CD14-positive monocyte (primary cell): Measurements from ENCODE around the gene MAMDC2. TPM values are rescaled to one million over a fixed set of nuclear protein-coding genes. Genes with fewer than 3 reads are reported as not detected.

Experiments
- DNase-seq, 3 donors: peaks; one replicate each; pipeline ENCODE4 v3.0.0-alpha.2; 2011 to 2022
- H2AFZ ChIP-seq: 2 replicates; pipeline ENCODE4 v1.6.0; 2012; ENCODE audit warnings: mild to moderate bottlenecking, low read depth, low read length, inconsistent platforms; ENCODE audit not compliant: insufficient read depth, poor library complexity, severe bottlenecking
- H3K27ac ChIP-seq, 2 donors: 1 replicate in 1 of 2; 2 replicates in 1 of 2; pipeline ENCODE4 v1.5.1; 2012 to 2013; ENCODE audit warnings: low read length in 2 of 2, control low read depth in 1 of 2, inconsistent platforms in 1 of 2, low read depth in 1 of 2, mild to moderate bottlenecking in 1 of 2
- H3K27me3 ChIP-seq, 2 donors: one replicate each; pipeline versions ENCODE4 v1.6.0 to v1.6.1; 2011 to 2013; ENCODE audit warnings: low read length in 2 of 2; ENCODE audit not compliant: control insufficient read depth in 2 of 2, insufficient read depth in 2 of 2
- H3K36me3 ChIP-seq, 2 donors: replicated peaks in 1 of 2; 1 replicate in 1 of 2; 2 replicates in 1 of 2; pipeline versions ENCODE4 v1.5.1 to v1.6.1; 2012 to 2013; ENCODE audit warnings: low read length in 2 of 2, control low read depth in 1 of 2, inconsistent platforms in 1 of 2, mild to moderate bottlenecking in 1 of 2; ENCODE audit not compliant: insufficient read depth in 2 of 2, control insufficient read depth in 1 of 2
- H3K4me1 ChIP-seq, 2 donors: 1 replicate in 1 of 2; 2 replicates in 1 of 2; pipeline versions ENCODE4 v1.5.1 to v1.6.1; 2012 to 2013; ENCODE audit warnings: low read length in 2 of 2, control low read depth in 1 of 2, inconsistent platforms in 1 of 2, mild to moderate bottlenecking in 1 of 2, moderate library complexity in 1 of 2; ENCODE audit not compliant: insufficient read depth in 2 of 2, control insufficient read depth in 1 of 2
- H3K4me2 ChIP-seq: replicated peaks from 2 replicates; pipeline ENCODE3; 2012; ENCODE audit warnings: low read length, moderate library complexity, mild to moderate bottlenecking; ENCODE audit not compliant: poor library complexity, severe bottlenecking; ENCODE audit errors: extremely low read depth
- H3K4me3 ChIP-seq, 3 experiments: fragments of 200-600 bp in 1 of 3; sonication (generic) in 1 of 3; replicated peaks in 1 of 3; 1 replicate in 2 of 3; 2 replicates in 1 of 3; pipeline ENCODE4 v1.5.1; 2011 to 2013; ENCODE audit warnings: low read length in 3 of 3, mild to moderate bottlenecking in 3 of 3, control low read depth in 2 of 3, low read depth in 2 of 3, inconsistent platforms in 1 of 3, moderate library complexity in 1 of 3
- H3K79me2 ChIP-seq: 2 replicates; pipeline ENCODE4 v1.6.0; 2012; ENCODE audit warnings: mild to moderate bottlenecking, control low read depth, inconsistent platforms, low read length, moderate library complexity; ENCODE audit not compliant: insufficient read depth
- H3K9ac ChIP-seq: 2 replicates; pipeline ENCODE4 v1.6.0; 2017; ENCODE audit warnings: low read length, mild to moderate bottlenecking; ENCODE audit not compliant: insufficient read depth, poor library complexity, severe bottlenecking
- H3K9me3 ChIP-seq, 2 donors: replicated peaks in 1 of 2; 1 replicate in 1 of 2; 2 replicates in 1 of 2; pipeline versions ENCODE4 v1.5.1 to v1.6.1; 2012 to 2013; ENCODE audit warnings: low read length in 2 of 2, control low read depth in 1 of 2; ENCODE audit not compliant: control insufficient read depth in 1 of 2, insufficient read depth in 1 of 2
- H4K20me1 ChIP-seq: 2 replicates; pipeline ENCODE4 v1.6.0; 2012; ENCODE audit warnings: mild to moderate bottlenecking, low read length, control low read depth, moderate library complexity; ENCODE audit not compliant: insufficient read depth
- H3K27ac Mint-ChIP-seq, 7 donors: one replicate each; pipeline ENCODE4 v1.8.0; 2020; ENCODE audit warnings: mild to moderate bottlenecking in 7 of 7, mixed read lengths in 7 of 7, moderate library complexity in 6 of 7, inconsistent platforms in 2 of 7
- H3K27me3 Mint-ChIP-seq, 3 donors: one replicate each; pipeline ENCODE4 v1.8.0; 2021 to 2022; ENCODE audit warnings: low read depth in 3 of 3, mild to moderate bottlenecking in 3 of 3, mixed read lengths in 3 of 3, moderate library complexity in 3 of 3, inconsistent platforms in 1 of 3
- H3K36me3 Mint-ChIP-seq, 2 donors: one replicate each; pipeline ENCODE4 v1.8.0; 2020; ENCODE audit warnings: mixed read lengths in 2 of 2, inconsistent platforms in 1 of 2, mild to moderate bottlenecking in 1 of 2
- H3K4me1 Mint-ChIP-seq: one replicate; pipeline ENCODE4 v1.8.0; 2020; ENCODE audit warnings: mild to moderate bottlenecking, mixed read lengths
- H3K4me3 Mint-ChIP-seq, 2 donors: one replicate each; pipeline ENCODE4 v1.8.0; 2020; ENCODE audit warnings: mild to moderate bottlenecking in 2 of 2, mixed read lengths in 2 of 2, moderate library complexity in 1 of 2
- H3K9me3 Mint-ChIP-seq, 7 donors: one replicate each; pipeline ENCODE4 v1.8.0; 2020 to 2022; ENCODE audit warnings: mixed read lengths in 7 of 7, mild to moderate bottlenecking in 6 of 7, moderate library complexity in 6 of 7, inconsistent platforms in 2 of 7
- WGBS: methylation state at CpG from one replicate; pipeline ENCODE4 v1.1.5; 2013; ENCODE audit warnings: missing lambda C conversion rate; ENCODE audit not compliant: insufficient coverage; 5-methylcytosine and 5-hydroxymethylcytosine counted together
- intact Hi-C, 2 donors: fragments of 100-400 bp; cut with micrococcal nuclease; formaldehyde crosslinking; loops; one replicate each; pipeline versions ENCODE4 v1.15.0 to v1.15.1; 2023
- polyA plus RNA-seq, 3 donors: library from polyadenylated mRNA; depleted of rRNA in 1 of 3; unstranded in 2 of 3; stranded (reverse) in 1 of 3; fragments of 300-500 nt in 2 of 3; fragments of >200 nt in 1 of 3; fragmentation: Illumina TruSeq in 2 of 3; gene quantifications; 1 replicate in 2 of 3; 2 replicates in 1 of 3; pipeline ENCODE4 v1.2.3, GENCODE V29; 2012 to 2021
- TF ChIP-seq, protein P1 (sequence below): fragments of 200-600 bp; IDR thresholded peaks from one replicate; pipeline ENCODE4 v1.8.0; 2022; ENCODE audit warnings: antibody characterized with exemption, mild to moderate bottlenecking

MAMDC2 gene
- polyA plus RNA-seq, 3 donors, result 0.05 to 0.09 TPM; not detected in 1

DNA sequence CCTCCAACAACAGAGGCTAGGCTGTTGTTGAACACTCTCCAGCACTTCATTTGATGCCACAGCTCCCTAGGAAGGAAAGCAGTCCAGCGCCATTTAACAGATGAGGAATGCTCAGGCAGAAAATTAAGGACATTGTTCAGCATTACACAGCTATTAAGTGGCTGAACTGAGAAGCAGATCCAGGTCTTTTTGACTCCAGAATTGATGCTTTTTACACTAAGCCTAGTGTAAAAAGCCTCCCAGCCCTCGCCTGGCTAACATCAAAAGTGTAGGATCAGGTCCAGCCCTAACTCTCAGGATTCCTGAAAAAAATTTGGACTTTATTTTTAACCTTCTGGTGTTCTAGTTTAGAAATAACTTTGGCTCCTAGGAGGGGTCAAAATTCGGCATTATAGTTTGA lies 108.7 kb downstream of the MAMDC2 start:
- Mint-ChIP-seq H3K27me3 (no peaks in the 10 kb centered on the region), H3K9me3 (no peaks in the 10 kb centered on the region), H3K4me1 (peaks cover 9% of the 10 kb centered on the region), H3K27ac (no peak overlapping the region), H3K36me3 (no peaks in the 10 kb centered on the region), H3K4me3 (no peak overlapping the region)
- no peaks in the 10 kb centered on the region for H4K20me1 ChIP-seq
- H3K79me2 ChIP-seq, result no peaks in the 10 kb centered on the region
- no peak overlapping the region for H3K9ac ChIP-seq
- no peaks in the 10 kb centered on the region for H3K27me3 ChIP-seq
- no peak overlapping the region for H3K4me2 ChIP-seq
- H3K4me1 ChIP-seq, result peaks cover 7 to 10% of the 10 kb centered on the region in 2 donors
- no peaks in the 10 kb centered on the region for H3K9me3 ChIP-seq
- no peak for DNase-seq
- H3K4me3 ChIP-seq, result no peak overlapping the region
- H3K36me3 ChIP-seq, result no peaks in the 10 kb centered on the region
- WGBS, result 100% methylated on average over 1 of the region's 3 CpGs
- H2AFZ ChIP-seq, result no peak overlapping the region
- intact Hi-C loops, result no loop called here
- TF ChIP-seq, protein P1, sequence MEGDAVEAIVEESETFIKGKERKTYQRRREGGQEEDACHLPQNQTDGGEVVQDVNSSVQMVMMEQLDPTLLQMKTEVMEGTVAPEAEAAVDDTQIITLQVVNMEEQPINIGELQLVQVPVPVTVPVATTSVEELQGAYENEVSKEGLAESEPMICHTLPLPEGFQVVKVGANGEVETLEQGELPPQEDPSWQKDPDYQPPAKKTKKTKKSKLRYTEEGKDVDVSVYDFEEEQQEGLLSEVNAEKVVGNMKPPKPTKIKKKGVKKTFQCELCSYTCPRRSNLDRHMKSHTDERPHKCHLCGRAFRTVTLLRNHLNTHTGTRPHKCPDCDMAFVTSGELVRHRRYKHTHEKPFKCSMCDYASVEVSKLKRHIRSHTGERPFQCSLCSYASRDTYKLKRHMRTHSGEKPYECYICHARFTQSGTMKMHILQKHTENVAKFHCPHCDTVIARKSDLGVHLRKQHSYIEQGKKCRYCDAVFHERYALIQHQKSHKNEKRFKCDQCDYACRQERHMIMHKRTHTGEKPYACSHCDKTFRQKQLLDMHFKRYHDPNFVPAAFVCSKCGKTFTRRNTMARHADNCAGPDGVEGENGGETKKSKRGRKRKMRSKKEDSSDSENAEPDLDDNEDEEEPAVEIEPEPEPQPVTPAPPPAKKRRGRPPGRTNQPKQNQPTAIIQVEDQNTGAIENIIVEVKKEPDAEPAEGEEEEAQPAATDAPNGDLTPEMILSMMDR, result no peak
- H3K27ac ChIP-seq, result no peak overlapping the region

DNA sequence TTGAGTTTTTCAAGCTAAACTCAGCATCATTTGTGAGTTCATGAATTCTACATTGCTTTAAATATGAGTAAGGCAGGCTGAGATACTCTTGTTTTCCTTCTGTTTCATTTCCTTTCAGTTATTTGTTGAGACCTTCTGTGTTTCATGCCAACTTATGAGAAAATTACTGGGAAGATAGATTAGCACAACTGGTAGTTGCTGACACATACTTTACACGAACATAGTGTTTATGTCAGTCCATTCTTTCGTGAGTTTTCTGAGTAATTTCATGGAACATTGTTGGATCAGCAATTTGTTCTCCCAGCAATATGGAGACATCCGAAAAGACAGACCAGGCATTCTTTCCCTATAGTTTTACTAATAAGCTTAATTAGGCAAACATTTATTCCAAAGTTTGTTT lies 113.1 kb downstream of the MAMDC2 start:
- intact Hi-C loops, result no loop called here
- H3K27ac Mint-ChIP-seq, result no peak overlapping the region
- Histone ChIP-seq H3K79me2 (no peaks in the 10 kb centered on the region), H3K4me3 (no peak overlapping the region), H3K36me3 (no peaks in the 10 kb centered on the region), H3K4me2 (no peak overlapping the region), H3K4me1 (no peaks in the 10 kb centered on the region), H3K9ac (no peak overlapping the region), H3K27me3 (no peaks in the 10 kb centered on the region), H2AFZ (no peak overlapping the region), H4K20me1 (no peaks in the 10 kb centered on the region), H3K27ac (no peak overlapping the region), H3K9me3 (no peaks in the 10 kb centered on the region)
- no peaks in the 10 kb centered on the region for H3K4me1 Mint-ChIP-seq
- H3K9me3 Mint-ChIP-seq, result peaks cover 0 to 2% (median 0%) of the 10 kb centered on the region in 7 donors
- H3K27me3 Mint-ChIP-seq, result no peaks in the 10 kb centered on the region
- TF ChIP-seq, protein P1, result no peak
- no peak overlapping the region for H3K4me3 Mint-ChIP-seq
- no peaks in the 10 kb centered on the region for H3K36me3 Mint-ChIP-seq
- 100% methylated on average over 1 of the region's 3 CpGs for WGBS
- no peak for DNase-seq
